HG02943 (cell line): Measurements from ENCODE around the gene POLR3E.

Source experiments
- ATAC-seq: cut with Tn5 transposase; IDR thresholded peaks from one replicate; pipeline ENCODE4 v1.9.1; 2021; ENCODE audit warnings: mild to moderate bottlenecking, low read depth, moderate library complexity; ENCODE audit not compliant: unreplicated experiment

POLR3E gene, protein sequence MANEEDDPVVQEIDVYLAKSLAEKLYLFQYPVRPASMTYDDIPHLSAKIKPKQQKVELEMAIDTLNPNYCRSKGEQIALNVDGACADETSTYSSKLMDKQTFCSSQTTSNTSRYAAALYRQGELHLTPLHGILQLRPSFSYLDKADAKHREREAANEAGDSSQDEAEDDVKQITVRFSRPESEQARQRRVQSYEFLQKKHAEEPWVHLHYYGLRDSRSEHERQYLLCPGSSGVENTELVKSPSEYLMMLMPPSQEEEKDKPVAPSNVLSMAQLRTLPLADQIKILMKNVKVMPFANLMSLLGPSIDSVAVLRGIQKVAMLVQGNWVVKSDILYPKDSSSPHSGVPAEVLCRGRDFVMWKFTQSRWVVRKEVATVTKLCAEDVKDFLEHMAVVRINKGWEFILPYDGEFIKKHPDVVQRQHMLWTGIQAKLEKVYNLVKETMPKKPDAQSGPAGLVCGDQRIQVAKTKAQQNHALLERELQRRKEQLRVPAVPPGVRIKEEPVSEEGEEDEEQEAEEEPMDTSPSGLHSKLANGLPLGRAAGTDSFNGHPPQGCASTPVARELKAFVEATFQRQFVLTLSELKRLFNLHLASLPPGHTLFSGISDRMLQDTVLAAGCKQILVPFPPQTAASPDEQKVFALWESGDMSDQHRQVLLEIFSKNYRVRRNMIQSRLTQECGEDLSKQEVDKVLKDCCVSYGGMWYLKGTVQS

DNA sequence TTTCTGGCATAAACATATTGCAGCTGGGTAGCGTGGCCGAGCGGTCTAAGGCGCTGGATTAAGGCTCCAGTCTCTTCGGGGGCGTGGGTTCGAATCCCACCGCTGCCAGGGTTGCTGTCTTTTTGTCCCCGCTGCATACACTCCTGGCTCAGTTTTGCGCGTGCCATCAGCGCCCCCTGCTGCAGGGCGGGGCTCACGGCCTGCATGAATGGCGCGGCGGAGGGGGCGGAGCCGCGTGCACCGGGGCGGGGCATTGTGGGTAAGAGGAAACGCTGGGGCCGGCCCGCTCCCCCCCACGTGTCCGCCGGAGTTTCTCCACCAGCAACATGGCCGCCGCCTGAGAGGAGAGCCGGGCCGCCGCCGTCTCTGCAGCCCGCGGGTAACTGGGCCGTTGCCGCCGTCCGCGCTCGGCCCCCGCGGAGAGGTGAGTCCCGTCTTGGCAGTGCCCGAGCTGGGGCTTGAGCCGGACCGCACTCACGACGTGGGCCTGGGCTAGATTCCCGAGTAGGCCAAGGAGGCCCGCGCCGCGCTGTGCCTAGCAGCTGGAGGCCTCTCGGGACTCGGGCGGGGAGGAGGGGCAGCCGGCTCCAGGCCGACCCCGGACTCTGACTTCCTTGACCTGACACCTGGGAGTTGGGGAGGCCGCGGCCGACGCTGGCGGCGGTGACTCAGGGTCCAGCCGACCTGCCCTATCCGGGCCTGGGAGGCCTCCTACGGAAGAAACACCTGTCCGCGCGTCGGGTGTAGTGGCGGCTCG, at the start of gene POLR3E:
Gene POLR3E, plus strand, starts transcription at position 296 of the 757 bp plus-strand sequence. CDS start 5,560 bp downstream, outside the sequence.
- ATAC-seq, result peak; percentile 76

DNA sequence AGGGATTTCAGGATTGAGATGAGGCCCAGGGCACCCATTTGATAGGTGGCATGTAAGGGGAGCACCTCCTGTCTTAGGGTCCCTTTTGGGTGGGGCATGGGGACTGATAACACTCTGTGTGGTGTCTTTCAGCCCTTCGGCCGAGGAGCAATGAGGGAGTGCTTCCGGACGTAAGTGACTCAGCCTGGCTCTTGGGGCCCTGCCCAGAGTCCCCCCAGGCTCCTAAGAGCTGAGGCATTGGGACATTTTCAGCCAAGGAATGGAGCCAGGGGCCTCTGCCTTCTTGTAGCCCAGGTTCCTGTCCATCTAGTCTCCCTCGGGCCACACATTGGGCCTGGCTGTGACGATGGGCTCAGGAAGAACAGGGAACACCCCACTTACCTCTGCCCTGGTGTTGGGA, 46.7 kb upstream of the POLR3E start:
- ATAC-seq, result no peak

DNA sequence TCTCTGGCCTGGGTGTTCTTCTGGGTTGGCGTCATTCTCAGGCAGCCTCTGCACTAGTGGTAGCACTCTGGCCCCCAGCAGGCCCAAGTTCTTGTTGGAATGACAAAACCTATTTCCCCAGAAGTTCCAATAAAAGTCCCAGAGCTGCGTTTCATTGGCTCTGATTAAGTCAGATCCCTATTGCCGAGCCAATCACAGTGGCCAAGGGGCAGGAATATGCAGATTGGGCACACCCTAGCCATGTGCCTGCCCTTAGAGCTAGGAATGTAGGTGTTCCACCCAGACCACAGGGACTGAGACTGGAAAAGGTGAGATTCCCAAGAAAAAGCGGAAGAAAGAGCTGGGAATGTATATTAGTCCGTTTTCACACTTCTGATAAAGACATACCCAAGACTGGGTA, 44.9 kb upstream of the POLR3E start:
- no peak for ATAC-seq

DNA sequence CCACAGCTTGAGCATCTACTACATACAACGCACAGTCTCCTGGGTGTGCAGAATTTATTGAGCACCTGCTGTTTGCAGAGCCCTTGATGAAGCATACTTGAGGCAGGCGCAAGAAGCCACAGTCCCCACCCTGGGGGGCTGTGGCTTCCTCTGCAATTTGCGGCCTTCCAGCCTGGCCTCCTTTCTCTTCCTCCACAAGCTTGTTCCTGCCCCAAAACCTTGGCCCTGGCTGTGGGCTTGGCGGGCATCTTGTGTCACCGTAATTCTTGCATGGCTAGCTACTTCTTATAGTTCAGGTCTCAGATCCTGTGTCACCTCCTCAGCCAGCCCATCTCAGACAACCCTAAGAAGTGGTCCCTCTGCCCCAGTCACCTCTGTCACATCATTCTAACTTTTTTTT, 43.9 kb upstream of the POLR3E start:
- no peak for ATAC-seq

DNA sequence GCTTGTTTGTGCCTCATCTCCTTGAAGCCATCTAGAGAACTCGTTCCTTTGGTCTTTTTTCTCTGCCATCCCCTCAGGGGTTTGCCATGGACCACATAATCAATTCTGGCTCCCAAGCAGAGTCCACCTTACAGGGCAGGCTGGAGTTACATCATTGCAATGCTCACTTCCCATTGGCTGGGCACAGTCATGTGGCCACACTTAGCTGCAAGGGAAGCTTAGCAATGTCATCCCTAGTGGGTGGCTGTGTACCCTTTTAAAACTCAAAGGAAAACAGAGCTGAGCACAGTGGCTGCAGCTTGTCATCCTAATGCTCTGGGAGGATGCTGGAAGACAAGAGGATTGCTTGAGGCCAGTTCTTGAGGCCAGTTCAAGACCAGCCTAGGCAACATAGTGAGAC, 41.9 kb upstream of the POLR3E start:
- ATAC-seq, result no peak

DNA sequence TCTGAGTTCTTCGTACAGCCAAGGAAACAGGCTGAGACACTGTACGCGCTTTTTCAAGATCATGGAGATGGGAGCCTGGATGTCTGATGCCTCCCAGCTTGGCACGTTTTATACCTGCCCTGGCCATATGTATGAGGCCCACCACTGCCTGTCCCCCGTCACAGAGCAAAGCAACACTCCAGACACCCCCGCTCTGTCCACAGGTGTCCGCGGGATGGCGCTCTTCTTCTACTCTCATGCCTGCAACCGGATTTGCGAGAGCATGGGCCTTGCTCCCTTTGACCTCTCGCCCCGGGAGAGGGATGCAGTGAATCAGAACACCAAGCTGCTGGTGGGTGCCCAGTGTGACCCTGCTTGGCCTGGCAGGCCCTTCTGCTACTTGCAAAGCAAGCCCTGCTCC, 39.8 kb upstream of the POLR3E start:
- ATAC-seq, result no peak

DNA sequence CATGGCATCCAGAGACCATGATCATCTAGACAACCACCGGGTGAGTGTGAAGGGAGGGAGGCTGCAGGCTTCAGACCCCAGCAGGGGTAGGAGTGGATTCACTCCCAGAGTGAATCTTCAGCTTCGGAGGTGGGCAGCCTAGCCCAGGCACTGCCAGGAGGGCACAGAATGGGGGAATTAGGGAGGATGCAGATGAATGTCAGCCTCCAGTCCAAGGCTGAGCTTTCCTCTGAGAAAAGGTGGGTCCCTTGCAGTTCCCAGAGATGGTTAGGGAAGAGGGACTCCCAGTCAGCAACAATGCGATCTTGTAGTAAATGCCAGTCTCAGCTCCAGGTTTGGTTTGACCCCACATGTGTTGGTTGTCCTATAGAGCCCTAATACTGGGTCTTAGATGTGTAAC, 36.7 kb upstream of the POLR3E start:
- ATAC-seq, result no peak

DNA sequence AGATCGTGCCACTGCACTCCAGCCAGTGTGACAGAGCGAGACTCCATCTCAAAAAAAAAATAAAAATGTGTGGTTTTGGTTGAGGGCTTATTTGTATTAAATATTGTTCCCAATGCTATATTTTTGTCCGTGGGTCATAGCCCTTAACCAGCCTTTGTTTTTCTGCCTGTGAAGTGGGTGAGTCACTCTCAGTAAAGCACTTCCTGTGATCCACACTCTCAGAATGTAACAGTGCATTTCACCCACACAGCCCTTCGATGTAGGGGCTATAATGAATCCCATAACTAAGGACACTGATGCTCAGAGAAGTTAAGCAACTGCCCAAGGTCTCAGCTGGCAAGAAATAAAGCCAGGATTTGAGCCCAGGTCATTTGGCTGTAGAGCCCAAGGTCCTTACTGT, 34.7 kb upstream of the POLR3E start:
- ATAC-seq, result no peak

DNA sequence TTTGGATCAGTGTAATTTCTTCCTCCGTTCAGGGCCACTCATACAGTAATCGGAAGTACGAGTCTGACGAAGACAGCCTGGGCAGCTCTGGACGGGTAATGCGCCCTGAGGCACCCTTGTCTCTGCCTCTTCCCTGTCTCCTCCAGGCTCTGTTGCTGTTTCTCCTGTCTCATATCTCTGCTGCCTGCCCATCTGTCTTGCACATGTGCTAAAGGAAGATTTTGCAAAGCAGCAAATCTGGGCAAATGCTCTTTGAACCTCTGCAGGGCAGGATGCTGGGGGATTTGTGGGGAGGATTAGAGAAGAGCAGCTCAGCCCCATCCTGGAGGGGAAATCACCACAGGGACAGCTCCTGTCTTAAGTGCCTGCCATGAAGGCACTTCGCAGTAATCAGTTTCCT, 32.4 kb upstream of the POLR3E start:
- ATAC-seq, result no peak

DNA sequence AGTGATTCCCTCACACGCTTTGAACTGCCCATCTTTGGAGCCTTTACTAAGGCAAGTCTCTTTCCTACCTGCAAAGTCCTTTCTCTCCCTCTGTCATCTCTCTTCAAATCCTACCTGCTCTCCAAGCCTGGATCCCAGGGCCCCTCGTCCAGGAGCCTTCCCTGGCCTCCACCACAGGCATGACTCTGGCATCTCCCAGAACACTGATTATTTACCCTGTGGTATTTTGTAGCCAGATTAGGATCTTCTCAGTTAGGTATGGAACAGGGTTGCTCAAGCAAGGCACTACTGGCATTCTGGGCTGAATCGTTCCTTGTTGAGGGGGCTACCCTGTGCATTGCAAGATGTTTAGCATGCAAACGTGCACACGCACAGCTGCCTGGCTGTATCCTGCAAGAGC, 31.9 kb upstream of the POLR3E start:
- no peak for ATAC-seq

DNA sequence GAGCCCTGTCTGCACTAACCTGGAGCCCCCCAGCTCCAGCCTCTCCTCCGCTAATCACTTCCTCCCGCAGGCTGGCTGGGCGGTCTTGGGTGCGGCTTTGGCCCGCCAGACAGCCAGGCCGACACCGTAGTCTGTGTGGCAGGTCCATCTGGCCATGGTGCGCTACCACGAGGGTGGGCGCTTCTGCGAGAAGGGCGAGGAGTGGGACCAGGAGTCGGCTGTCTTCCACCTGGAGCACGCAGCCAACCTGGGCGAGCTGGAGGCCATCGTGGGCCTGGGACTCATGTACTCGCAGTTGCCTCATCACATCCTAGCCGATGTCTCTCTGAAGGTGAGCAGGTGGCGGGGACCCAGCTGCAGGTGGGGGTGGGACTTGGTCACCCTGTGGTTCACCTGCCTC, 30.7 kb upstream of the POLR3E start:
- no peak for ATAC-seq

DNA sequence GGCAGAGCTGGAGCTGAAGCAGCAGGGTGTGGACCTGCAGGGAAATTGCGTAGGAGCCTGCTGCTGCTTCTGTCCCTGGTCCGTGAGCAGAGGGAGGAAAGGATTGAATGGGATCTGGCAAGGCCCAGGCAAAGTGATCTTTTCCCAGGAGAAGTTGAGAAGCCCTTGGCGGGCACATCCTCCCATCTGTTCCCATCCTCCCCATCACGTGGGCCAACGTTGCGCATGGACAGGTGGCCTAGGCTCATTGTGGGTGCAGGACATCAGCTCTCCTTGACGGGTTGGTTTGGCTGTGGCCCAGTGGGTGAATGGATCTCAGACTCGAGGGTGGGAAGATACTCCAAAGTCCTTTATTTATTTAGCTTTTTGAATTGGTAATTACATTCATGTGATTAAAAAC, 29.4 kb upstream of the POLR3E start:
- ATAC-seq, result no peak

DNA sequence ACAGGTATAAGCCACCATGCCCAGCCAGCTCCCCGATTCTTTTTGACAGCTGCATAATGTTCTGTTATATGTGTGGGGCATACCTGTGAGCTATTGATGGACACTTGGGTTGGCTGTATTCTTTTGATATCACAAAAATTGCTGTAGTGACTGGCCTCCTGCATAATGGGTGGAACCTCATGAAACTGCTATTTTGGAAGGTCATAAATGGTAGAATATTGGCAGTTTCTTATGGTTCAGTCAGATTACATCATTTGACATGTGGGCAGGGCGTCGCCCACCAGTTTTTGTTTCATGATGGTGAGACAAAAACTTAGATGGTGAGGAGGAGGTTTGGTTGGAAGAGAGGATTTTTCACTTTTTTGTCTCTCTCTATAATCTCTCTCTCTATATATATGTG, 26.7 kb upstream of the POLR3E start:
- no peak for ATAC-seq

DNA sequence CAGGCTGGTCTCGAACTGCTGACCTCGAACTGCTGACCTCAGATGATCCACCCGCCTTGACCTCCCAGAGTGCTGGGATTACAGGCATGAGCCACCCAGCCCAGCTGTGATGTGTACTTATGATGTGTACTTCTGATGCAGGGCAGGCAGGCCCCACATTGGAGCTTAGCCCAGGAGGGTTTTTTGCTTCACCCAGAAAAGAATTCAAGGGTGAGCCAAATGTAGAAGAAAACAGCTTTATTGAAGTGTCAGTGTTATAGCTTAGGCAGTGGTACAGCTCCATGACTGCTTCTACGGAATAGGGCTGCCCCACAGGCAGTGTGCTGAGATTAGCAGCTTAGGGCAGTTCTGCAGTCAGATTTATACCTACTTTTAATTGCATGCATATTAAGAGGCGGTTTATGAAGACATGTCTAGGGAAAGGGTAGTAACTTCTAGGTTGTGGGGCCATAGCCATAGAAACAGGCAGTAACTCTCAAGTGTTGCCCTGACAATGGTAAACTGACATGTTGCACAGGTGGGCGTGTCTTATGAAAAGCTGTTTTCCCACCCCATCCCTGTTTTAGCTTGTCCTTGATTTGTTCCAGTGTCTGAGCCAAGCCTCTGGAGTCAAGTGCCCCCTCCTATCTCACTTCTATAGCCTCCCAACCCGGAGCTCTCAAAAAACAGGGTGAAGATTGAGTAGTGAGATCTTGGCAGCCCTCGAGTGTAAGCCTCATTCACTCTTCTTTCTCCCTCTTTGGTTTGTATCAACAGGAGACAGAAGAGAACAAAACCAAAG, 24.1 kb upstream of the POLR3E start:
- ATAC-seq, result no peak

DNA sequence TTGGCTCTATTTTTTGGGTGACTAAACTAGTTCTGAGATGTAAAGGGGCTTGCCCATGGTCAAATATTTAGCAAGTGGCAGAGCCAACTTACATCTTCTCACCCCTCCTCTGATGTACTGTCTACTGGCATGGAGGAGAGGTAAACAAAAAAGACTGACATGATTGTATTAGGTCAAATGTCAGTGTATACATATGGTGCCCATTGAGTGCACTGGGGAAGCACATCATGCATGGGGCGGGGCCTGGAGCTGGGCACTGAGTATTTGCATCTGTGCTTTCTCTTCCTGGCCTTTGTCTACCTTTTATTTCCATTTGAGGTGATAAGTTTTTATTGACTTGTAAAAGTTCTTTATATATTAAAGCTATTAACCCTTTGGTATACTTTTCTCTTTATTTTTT, 22.3 kb upstream of the POLR3E start:
- no peak for ATAC-seq

DNA sequence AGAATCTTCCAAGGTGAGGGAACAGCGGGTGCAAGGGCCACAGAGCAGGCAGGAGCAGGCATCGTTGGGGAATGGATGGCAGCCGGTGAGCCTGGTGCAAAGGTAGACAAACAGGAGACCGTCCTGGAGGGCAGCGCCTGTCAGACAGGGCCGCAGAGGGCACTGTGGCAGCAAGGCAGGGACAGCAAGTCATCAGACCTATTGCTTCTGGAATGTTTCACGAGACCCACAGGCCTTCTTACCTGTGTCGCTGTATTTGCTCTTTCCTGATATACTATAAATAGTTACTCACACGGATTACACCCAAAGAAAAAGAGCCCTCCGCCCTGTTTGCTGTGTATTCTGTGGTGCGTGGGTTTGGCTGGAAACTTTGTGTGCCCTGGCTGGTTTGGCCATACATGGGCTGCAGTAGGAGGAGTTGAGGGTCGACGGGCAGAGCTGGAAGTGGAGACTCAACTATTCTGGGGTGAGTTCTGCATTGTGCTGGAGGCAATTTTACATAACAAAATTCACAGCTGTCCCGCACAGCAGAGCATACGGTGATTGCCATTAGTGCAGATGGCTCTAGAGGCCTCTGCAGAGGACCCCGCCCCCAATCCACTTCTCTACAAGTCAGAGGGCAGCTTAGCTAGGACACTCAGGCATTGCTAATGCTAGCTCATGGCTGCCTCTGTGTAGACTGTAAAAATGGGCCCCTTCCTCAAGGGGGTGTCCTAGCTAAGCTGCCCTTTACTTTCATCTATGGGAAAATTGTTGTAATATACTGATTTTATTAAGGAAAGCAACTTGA, 18.6 kb upstream of the POLR3E start:
- no peak for ATAC-seq

DNA sequence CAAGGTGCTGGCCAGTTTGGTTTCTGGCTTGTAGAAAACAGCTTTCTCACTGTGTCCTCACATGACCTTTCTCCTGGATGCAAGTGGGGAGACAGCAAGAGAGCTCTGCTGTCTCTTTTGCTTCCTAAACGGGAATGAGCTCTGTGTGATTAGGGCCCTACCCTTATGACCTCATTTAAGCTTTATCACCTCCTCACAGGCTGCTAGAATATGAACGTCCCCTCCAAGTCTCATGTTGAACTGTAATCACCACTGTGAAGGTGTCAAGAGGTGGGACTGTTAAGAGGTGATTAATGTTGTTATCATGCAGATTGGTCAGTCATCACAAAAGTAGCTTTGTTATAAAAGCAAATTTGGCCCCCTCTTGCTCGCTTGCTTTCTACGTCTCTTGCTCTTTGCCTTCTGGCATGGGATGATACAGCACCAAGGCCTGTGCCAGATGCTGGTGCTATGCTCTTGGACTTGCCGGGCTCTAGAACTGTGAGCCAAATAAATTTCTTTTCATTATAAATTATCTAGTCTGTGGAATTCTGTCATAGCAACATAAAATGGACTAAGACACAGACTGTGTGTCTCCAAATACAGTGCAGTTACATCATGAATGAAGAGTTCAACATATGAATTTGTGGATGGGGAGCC, 14.8 kb upstream of the POLR3E start:
- no peak for ATAC-seq

DNA sequence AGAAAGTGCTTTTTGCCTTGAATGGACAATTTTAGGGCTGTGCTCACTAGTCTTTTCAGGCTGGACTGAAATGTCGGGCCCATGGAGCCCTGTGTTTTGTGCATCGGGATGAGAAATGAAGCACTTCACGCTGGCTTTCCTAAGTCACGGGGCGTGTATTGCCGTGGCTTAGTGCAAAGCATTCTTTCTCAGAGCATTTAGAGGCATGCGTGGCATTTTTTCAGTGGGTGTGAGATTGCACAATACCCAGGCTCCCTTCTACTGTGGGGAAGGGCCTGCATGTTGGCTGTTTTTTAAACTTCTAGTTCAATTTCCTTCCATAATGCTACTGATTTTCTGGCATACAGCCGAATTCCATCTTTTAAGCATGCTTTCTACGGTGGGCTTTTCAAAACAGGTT, 12.6 kb upstream of the POLR3E start:
- ATAC-seq, result no peak

DNA sequence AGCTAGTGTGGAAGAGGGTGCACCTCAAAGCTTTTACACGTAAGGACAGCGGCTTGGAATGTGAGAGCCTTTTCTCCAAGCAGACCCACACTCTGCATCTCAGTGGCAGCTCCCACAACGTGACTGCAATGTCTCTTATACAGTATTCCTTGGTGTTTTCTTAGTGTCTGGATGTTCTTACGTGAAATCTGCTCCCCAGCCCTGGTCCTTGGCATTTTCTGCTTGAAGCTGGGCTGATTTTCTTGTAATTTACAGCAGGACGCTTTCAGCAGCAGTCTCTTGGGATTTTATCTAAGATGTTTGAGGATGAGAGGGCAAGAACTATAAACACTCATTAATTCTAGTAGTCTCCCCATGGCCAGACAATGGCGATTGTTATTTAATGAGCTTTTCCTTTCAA, 12.1 kb upstream of the POLR3E start:
- no peak for ATAC-seq
